Measurements from ENCODE around the gene PCNX1. TPM values are rescaled to one million over a fixed set of nuclear protein-coding genes. Genes with fewer than 3 reads are reported as not detected.

PCNX1 gene
- total and polyA plus RNA-seq, 2 of the 4 experiments (the other 2 are of a cell fraction), result 15.0 to 43.7 TPM

DNA sequence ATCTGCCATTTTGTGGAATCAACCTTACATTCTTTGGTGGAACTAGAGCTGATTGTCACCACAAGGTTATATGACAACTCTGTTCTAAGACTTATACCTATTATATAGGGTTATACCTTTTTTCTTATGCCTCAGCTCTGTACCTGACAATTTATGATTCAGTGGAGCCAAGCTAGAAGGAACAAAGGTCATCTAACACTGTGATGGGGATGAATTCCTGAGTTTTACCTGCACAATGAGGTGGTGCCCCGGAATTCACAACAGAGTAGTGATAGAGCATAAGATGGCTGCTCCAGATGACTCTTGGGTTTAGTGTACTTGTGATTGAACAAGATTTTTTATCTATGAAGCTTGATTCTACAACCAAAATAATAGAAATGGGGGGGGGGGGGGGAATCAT lies 207.3 kb downstream of the PCNX1 start:
- Histone ChIP-seq H3K4me3 (ENCODE audit: insufficient read depth, low read depth, low read length) (no peak overlapping the region), H2BK15ac (ENCODE audit: low read depth, low read length) (no peak overlapping the region), H3K36me3 (ENCODE audit: control insufficient read depth, insufficient read depth, low read length) (peaks cover 8% of the 10 kb centered on the region), H3K4me1 (ENCODE audit: control insufficient read depth, insufficient read depth, low read length) (peaks cover 15% of the 10 kb centered on the region), H3K14ac (replicated peaks; ENCODE audit: low read depth, low read length) (no peak overlapping the region), H3K9ac (ENCODE audit: low read depth, low read length) (no peak overlapping the region), H4K5ac (ENCODE audit: low read depth, low read length) (no peak overlapping the region), H3K79me1 (ENCODE audit: low read depth in 1 of 2, low read length in 2 of 2) (peaks cover 4 to 12% of the 10 kb centered on the region in 2 experiments), H4K8ac (ENCODE audit: low read depth in 2 of 2, low read length in 2 of 2) (no peak overlapping the region), H4K91ac (ENCODE audit: insufficient read depth, low read depth, low read length) (no peak overlapping the region; the same call in 1 of the 2 replicates), H2AK9ac (replicated peaks; ENCODE audit: low read depth, low read length, poor library complexity) (no peak overlapping the region), H3K18ac (ENCODE audit: low read depth, low read length) (0 out of 2 replicates have a peak overlapping the region, but pooled peaks have one; percentile 21), H2BK5ac (ENCODE audit: low read depth, low read length, poor library complexity, severe bottlenecking) (peak overlapping the region; percentile 67), H3K4ac (ENCODE audit: low read depth, low read length) (no peak overlapping the region), H2AK5ac (ENCODE audit: low read depth, low read length) (no peak overlapping the region), H3K9me3 (ENCODE audit: control insufficient read depth, insufficient read depth, low read length) (no peaks in the 10 kb centered on the region), H3K27me3 (ENCODE audit: control insufficient read depth, insufficient read depth, low read length) (no peaks in the 10 kb centered on the region), H2BK20ac (ENCODE audit: low read depth, low read length) (no peak overlapping the region), H3K4me2 (ENCODE audit: low read depth, low read length) (no peak overlapping the region), H2AFZ (replicated peaks; ENCODE audit: low read length, poor library complexity) (no peak overlapping the region), H3K27ac (ENCODE audit: insufficient read depth, low read length) (no peak overlapping the region), H3K23ac (ENCODE audit: low read depth, low read length) (no peak overlapping the region), H3K9me1 (ENCODE audit: insufficient read depth, low read length) (peaks cover 3% of the 10 kb centered on the region; the same call in 1 of the 2 replicates), H2BK120ac (ENCODE audit: low read depth, low read length) (no peak overlapping the region), H4K20me1 (ENCODE audit: insufficient read depth, low read length) (no peaks in the 10 kb centered on the region), H3K56ac (ENCODE audit: extremely low read depth, insufficient read depth, low read length) (no peak overlapping the region)
- WGBS, 2 experiments (ENCODE audit: extremely low coverage in 2 of 2, insufficient read length in 1 of 2), result no CpG with 5 or more reads among the region's 1 CpG
- ATAC-seq (ENCODE audit: low read depth) (no peak), DNase-seq (no peak)
- POLR2A ChIA-PET (ENCODE audit: unreplicated experiment), result no interaction called here
- no peak for TF ChIP-seq MXI1 (IDR thresholded peaks at IDR 0.05; ENCODE audit: borderline replicate concordance, low read depth, low read length)
- TF ChIP-seq RFX5 (IDR thresholded peaks at IDR 0.05; ENCODE audit: low read depth, low read length), result no peak
- no peak for TF ChIP-seq NFE2L2 (IDR thresholded peaks at IDR 0.05; ENCODE audit: low read depth, low read length)
- TF ChIP-seq, protein P1, sequence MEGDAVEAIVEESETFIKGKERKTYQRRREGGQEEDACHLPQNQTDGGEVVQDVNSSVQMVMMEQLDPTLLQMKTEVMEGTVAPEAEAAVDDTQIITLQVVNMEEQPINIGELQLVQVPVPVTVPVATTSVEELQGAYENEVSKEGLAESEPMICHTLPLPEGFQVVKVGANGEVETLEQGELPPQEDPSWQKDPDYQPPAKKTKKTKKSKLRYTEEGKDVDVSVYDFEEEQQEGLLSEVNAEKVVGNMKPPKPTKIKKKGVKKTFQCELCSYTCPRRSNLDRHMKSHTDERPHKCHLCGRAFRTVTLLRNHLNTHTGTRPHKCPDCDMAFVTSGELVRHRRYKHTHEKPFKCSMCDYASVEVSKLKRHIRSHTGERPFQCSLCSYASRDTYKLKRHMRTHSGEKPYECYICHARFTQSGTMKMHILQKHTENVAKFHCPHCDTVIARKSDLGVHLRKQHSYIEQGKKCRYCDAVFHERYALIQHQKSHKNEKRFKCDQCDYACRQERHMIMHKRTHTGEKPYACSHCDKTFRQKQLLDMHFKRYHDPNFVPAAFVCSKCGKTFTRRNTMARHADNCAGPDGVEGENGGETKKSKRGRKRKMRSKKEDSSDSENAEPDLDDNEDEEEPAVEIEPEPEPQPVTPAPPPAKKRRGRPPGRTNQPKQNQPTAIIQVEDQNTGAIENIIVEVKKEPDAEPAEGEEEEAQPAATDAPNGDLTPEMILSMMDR (conservative IDR thresholded peaks at IDR 0.05; ENCODE audit: low read depth, low read length), result no peak
- TF ChIP-seq CEBPB (IDR thresholded peaks at IDR 0.05; ENCODE audit: low read depth, low read length), result no peak
- TF ChIP-seq, protein P2, sequence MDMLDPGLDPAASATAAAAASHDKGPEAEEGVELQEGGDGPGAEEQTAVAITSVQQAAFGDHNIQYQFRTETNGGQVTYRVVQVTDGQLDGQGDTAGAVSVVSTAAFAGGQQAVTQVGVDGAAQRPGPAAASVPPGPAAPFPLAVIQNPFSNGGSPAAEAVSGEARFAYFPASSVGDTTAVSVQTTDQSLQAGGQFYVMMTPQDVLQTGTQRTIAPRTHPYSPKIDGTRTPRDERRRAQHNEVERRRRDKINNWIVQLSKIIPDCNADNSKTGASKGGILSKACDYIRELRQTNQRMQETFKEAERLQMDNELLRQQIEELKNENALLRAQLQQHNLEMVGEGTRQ (IDR thresholded peaks at IDR 0.05; ENCODE audit: low read depth, low read length), result no peak
- TF ChIP-seq SMC3 (IDR thresholded peaks at IDR 0.05; ENCODE audit: low read depth, low read length), result no peak
- TF ChIP-seq MAFK (IDR thresholded peaks at IDR 0.05; ENCODE audit: low read depth, low read length), result no peak
- TF ChIP-seq MAZ (IDR thresholded peaks at IDR 0.05; ENCODE audit: borderline replicate concordance, low read depth, low read length), result no peak
- TF ChIP-seq BHLHE40 (IDR thresholded peaks at IDR 0.05; ENCODE audit: low read depth, low read length), result no peak
- no peak for TF ChIP-seq RCOR1 (IDR thresholded peaks at IDR 0.05; ENCODE audit: insufficient replicate concordance, low read length)
- no peak for TF ChIP-seq FOS (IDR thresholded peaks at IDR 0.05; ENCODE audit: low read depth, low read length)
- CTCF ChIA-PET, result interaction anchor here (0.6 to 0.8 kb wide), 3 partner anchors 28 to 652 kb away, joined by 3 to 4 read pairs (median 3); no protein-coding TSS in a partner anchor
- BruUV-seq (replicated peaks), result no TSS peak
- in situ Hi-C loops (cut with MboI; ENCODE audit: low sequenced_read_pairs), result no loop called here
- dilution Hi-C loops (cut with HindIII; ENCODE audit: low sequenced_read_pairs, unreplicated experiment), result no loop called here
- intact Hi-C loops (cut with micrococcal nuclease), result loop anchor here (10.0 kb wide), 1 partner anchor 200 kb away; no protein-coding TSS in a partner anchor
